Lung (tissue), 16 donors: ENCODE measurements around the gene AP3S2. TPM values are rescaled to one million over a fixed set of nuclear protein-coding genes. Genes with fewer than 3 reads are reported as not detected.
"Not testable (repeated sequence)": the region's sequence is repeated elsewhere in the genome, so short reads cannot be mapped to it uniquely, and the experiment has no call there.

Experiments used
- ATAC-seq: fragments of 200-7000 bp; cut with Tn5 transposase; one replicate; pipeline ENCODE4 v1.9.1; 2020; ENCODE audit warnings: moderate number of reproducible peaks; ENCODE audit not compliant: insufficient read depth, low FRiP score
- DNase-seq, 3 donors: peaks; one replicate each; pipeline ENCODE4 v3.0.0-alpha.2; 2013 to 2017
- H3K27ac ChIP-seq, 2 donors: one replicate each; pipeline ENCODE4 v1.5.1; 2013; ENCODE audit warnings: mild to moderate bottlenecking in 2 of 2, moderate library complexity in 2 of 2, control low read depth in 1 of 2, inconsistent platforms in 1 of 2, low read depth in 1 of 2, low read length in 1 of 2
- H3K27me3 ChIP-seq, 3 donors: one replicate each; pipeline ENCODE4 v1.5.1; 2013; ENCODE audit warnings: low read length in 2 of 3; ENCODE audit not compliant: control insufficient read depth in 3 of 3, insufficient read depth in 3 of 3
- H3K36me3 ChIP-seq, 4 donors: one replicate each; pipeline ENCODE4 v1.5.1; 2013; ENCODE audit warnings: low read length in 4 of 4, mild to moderate bottlenecking in 1 of 4, moderate library complexity in 1 of 4; ENCODE audit not compliant: control insufficient read depth in 4 of 4, insufficient read depth in 4 of 4
- H3K4me1 ChIP-seq, 5 donors: one replicate each; pipeline ENCODE4 v1.5.1; 2013; ENCODE audit warnings: low read length in 5 of 5, mild to moderate bottlenecking in 2 of 5, moderate library complexity in 1 of 5; ENCODE audit not compliant: control insufficient read depth in 5 of 5, insufficient read depth in 5 of 5
- H3K4me3 ChIP-seq: one replicate; pipeline ENCODE4 v1.5.1; 2013; ENCODE audit warnings: mild to moderate bottlenecking, control low read depth, moderate library complexity
- H3K9ac ChIP-seq, 2 donors: one replicate each; pipeline ENCODE4 v1.5.1; 2013; ENCODE audit warnings: low read length in 2 of 2, control low read depth in 1 of 2; ENCODE audit not compliant: insufficient read depth in 1 of 2
- H3K9me3 ChIP-seq, 4 donors: one replicate each; pipeline ENCODE4 v1.5.1; 2013; ENCODE audit warnings: low read length in 3 of 4, mild to moderate bottlenecking in 1 of 4, moderate library complexity in 1 of 4; ENCODE audit not compliant: control insufficient read depth in 4 of 4, insufficient read depth in 3 of 4
- WGBS, 2 donors: extraction: QIAGEN DNeasy Blood & Tissue Kit; methylation state at CpG; one replicate each; pipeline ENCODE4 v1.1.7; 2013; 5-methylcytosine and 5-hydroxymethylcytosine counted together
- long read RNA-seq, 5 donors: transcript quantifications; one replicate each; lab custom pipeline, GENCODE V29; 2026
- polyA plus RNA-seq, 2 donors: library from polyadenylated mRNA; stranded (reverse); fragments of 200-250 nt; gene quantifications; one replicate each; pipeline ENCODE4 v1.2.1, GENCODE V29; 2013
- total RNA-seq, 2 donors: library from RNA; depleted of rRNA in 1 of 2; stranded (reverse); fragments of >200 nt in 1 of 2; gene quantifications; one replicate each; pipeline ENCODE4 v1.2.1, GENCODE V29; 2014 to 2021
- TF ChIP-seq, protein P1 (sequence below): IDR thresholded peaks from 2 replicates; pipeline ENCODE4 v1.5.1; 2012; ENCODE audit warnings: mild to moderate bottlenecking; ENCODE audit errors: control extremely low read depth, extremely low read depth
- donor health status: control.
- donor health status: control.
- donor health status: Bipolar disorder and iron deficiency.
- donor health status: healthy.
- donor health status: DM: yes; HTN: yes; CAD: no.

Gene AP3S2
- total RNA-seq (10 to 100 TPM; 30.2 to 31.8 TPM), polyA plus RNA-seq (10 to 100 TPM in 1 of 2 donors, 1 to 10 TPM in 1; 9.9 to 21.6 TPM)
- long read RNA-seq, donor 1, full-length matches to known transcripts: 15 of 15 reads
- long read RNA-seq, donor 1, partial matches to known transcripts: 0 of 15 reads
- long read RNA-seq, donor 1, other reads (novel, unspliced or antisense): 0 of 15 reads
- long read RNA-seq, donor 2, full-length matches to known transcripts: 9 of 9 reads
- long read RNA-seq, donor 2, partial matches to known transcripts: 0 of 9 reads
- long read RNA-seq, donor 2, other reads (novel, unspliced or antisense): 0 of 9 reads
- long read RNA-seq, donor 3, partial matches to known transcripts: 0 of 2 reads
- long read RNA-seq, donor 3, other reads (novel, unspliced or antisense): 0 of 2 reads
- long read RNA-seq, donor 4, full-length matches to known transcripts: 2 of 2 reads
- long read RNA-seq, donor 4, partial matches to known transcripts: 0 of 2 reads
- long read RNA-seq, donor 4, other reads (novel, unspliced or antisense): 0 of 2 reads
- long read RNA-seq, donor 5, full-length matches to known transcripts: 23 of 23 reads
- long read RNA-seq, donor 5, partial matches to known transcripts: 0 of 23 reads
- long read RNA-seq, donor 5, other reads (novel, unspliced or antisense): 0 of 23 reads

DNA sequence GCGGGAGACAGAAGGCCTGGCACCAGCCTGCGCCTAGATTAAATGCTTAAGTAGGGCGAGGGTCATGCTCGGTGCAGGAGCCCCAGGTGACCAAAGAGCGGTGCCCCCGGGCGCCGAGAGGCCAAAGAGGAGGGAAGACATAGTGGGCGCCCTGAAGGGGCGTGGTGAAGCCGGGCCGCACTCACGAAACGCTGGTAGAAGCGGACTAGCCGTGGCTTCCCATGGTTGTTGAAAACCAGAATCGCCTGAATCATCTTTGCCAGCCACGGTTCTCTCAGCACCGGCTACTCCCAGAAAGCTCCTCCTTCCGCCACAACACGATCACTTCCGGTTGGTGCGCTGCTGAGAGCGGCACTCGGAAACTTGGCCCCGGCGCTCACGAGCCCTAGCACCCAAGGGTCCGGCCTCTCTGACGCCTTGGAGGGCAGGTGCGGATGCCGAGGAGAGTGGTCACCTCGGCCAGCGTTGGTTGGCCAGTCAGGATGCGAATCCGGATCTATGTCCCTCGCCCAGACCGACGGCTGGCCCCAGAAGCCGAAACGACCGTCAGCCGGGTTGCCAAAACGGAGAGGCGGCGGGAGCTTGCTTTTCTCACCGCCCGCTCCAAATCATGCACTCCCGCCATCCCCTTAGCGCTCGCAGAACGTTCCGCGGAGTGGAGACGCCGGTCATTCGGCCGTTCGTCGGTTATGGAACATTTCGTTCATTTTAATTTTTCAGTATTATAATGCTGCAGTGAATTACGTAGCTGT lies at the start of gene AP3S2:
Gene AP3S2, minus strand, starts transcription at position 299 of the 752 bp plus-strand sequence. Its CDS starts 45 bp downstream, at position 254.
- H3K27ac ChIP-seq: peak within 1 kb of the TSS; percentile 76 to 89
- peaks cover 0 to 5% (median 0%) of the 10 kb centered on the region in 5 donors for H3K4me1 ChIP-seq
- H3K36me3 ChIP-seq: peaks cover 0 to 3% (median under 1%) of the 10 kb centered on the region in 4 donors
- peak within 1 kb of the TSS; percentile 83 for H3K4me3 ChIP-seq
- TF ChIP-seq, protein P1, sequence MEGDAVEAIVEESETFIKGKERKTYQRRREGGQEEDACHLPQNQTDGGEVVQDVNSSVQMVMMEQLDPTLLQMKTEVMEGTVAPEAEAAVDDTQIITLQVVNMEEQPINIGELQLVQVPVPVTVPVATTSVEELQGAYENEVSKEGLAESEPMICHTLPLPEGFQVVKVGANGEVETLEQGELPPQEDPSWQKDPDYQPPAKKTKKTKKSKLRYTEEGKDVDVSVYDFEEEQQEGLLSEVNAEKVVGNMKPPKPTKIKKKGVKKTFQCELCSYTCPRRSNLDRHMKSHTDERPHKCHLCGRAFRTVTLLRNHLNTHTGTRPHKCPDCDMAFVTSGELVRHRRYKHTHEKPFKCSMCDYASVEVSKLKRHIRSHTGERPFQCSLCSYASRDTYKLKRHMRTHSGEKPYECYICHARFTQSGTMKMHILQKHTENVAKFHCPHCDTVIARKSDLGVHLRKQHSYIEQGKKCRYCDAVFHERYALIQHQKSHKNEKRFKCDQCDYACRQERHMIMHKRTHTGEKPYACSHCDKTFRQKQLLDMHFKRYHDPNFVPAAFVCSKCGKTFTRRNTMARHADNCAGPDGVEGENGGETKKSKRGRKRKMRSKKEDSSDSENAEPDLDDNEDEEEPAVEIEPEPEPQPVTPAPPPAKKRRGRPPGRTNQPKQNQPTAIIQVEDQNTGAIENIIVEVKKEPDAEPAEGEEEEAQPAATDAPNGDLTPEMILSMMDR: no peak
- DNase-seq (peak; percentile 94 to 97 (median 96)), ATAC-seq (peak; percentile 95)
- 0 to 1% methylated on average over 61 to 62 of the region's 62 CpGs for WGBS, 2 donors
- no peaks in the 10 kb centered on the region for H3K27me3 ChIP-seq
- peak within 1 kb of the TSS; percentile 86 to 93 for H3K9ac ChIP-seq
- H3K9me3 ChIP-seq: no peaks in the 10 kb centered on the region

DNA sequence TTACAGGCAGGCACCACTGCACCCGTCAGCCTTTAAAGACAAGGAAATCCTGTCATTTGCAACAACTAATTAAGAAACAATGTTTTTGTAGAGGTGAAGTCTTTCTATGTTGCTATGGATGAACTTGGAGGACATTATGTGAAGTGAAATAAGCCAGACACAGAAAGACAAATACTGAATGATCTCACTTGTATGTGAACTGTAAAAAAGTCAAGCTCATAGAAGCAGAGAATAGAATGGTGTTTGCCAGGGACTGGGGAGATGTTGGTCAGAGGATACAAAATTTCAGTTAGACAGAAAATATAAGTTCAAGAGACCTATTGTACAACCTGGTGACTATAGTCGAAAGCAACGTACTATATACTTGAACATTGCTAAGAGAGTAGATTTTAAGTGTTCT lies 46.1 kb upstream of the AP3S2 start:
- TF ChIP-seq, protein P1: no peak
- no peak overlapping the region for H3K4me3 ChIP-seq
- no peak overlapping the region for H3K27ac ChIP-seq
- 77 to 83% methylated on average over 3 of the region's 3 CpGs for WGBS, 2 donors
- H3K4me1 ChIP-seq: no peaks in the 10 kb centered on the region
- H3K36me3 ChIP-seq: no peaks in the 10 kb centered on the region
- no peak overlapping the region for H3K9ac ChIP-seq
- ATAC-seq (no peak), DNase-seq (no peak)
- H3K27me3 ChIP-seq: no peaks in the 10 kb centered on the region
- H3K9me3 ChIP-seq: no peaks in the 10 kb centered on the region

DNA sequence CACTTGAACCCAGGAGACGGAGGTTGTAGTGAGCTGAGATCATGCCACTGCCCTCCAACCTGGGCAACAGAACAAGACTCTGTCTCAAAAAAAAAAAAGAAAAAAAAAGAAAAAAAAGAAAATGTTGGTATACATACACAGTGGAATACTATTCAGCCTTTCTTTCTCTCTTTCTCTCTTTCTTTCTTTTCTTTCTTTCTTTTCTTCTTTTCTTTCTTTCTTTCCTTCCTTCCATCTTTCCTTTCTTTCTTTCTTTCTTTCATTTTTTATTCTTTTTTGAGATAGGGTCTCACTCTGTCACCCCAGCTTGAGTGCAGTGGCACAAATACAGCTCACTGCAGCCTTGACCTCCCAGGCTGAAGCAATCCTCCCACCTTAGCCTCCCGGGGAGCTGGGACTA lies 45.6 kb upstream of the AP3S2 start:
- DNase-seq, H3K27me3 ChIP-seq, H3K4me1 ChIP-seq, ATAC-seq, H3K9me3 ChIP-seq, H3K4me3 ChIP-seq, H3K36me3 ChIP-seq, H3K27ac ChIP-seq, H3K9ac ChIP-seq: not testable (repeated sequence)
- 93 to 96% methylated on average over 2 of the region's 2 CpGs for WGBS, 2 donors
